KOPT-K1 (cell line): ENCODE results near the gene PHAX.
"Not testable (repeated sequence)": the region's sequence is repeated elsewhere in the genome, so short reads cannot be mapped to it uniquely, and the experiment has no call there.

Source experiments
- H3K27ac ChIP-seq: fragments of 200-600 bp; sonication (generic); 2 replicates; pipeline ENCODE4 v1.5.1; 2016; ENCODE audit warnings: antibody characterized with exemption, mild to moderate bottlenecking, low read depth, low read length; ENCODE audit not compliant: poor library complexity, severe bottlenecking
- H3K36me3 ChIP-seq: fragments of 200-600 bp; sonication (generic); 2 replicates; pipeline ENCODE4 v1.5.1; 2017; ENCODE audit warnings: antibody characterized with exemption, mild to moderate bottlenecking, low read length, moderate library complexity; ENCODE audit not compliant: insufficient read depth
- H3K9me3 ChIP-seq: fragments of 200-600 bp; sonication (generic); 2 replicates; pipeline ENCODE4 v1.5.1; 2017; ENCODE audit warnings: antibody characterized with exemption, low read length, mild to moderate bottlenecking; ENCODE audit not compliant: insufficient read depth, poor library complexity, severe bottlenecking

PHAX gene

DNA sequence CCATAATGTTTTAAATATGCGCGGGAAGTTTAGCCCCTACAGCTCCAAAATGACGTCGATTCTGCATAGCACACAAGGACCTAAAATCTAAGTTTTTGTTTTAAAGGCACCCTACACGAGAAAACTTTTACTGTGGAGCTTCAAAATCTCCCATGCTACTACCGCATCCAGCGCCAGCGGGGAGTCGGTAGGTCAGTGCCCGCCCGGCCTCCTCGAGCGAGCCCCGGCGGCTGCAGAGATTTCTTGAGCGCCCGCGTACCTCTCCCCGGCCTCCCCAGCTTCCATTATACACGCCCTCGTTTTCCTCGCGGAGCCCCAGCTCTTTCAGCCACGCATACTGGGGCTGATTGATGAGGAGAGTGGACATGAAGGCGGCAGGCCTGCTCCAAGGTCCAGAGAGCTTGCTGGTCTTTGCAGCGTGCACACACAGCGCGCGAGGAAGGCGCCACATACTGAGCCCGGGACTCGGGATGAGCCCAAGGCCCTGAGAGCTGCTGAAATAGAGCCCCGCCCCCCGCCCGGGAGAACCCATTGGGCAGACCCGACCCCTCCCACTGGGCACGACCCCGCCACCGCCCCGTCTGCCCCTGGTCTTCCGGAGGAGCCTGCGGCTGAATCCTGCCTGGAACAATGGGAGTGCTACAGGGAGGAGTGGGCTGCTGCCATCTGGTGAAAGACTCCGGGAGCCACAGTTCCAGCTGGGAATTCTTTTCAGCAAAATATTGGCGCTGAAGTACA is 5.8 kb upstream of the PHAX start, which contains the start of gene ALDH7A1:
TSS of gene ALDH7A1 (minus strand) at position 472 of the 738 bp plus-strand sequence. CDS start at position 451, 21 bp downstream.
- H3K27ac ChIP-seq = no peak within 1 kb of the TSS
- no peaks in the 10 kb centered on the region for H3K36me3 ChIP-seq
- peaks cover 3% of the 10 kb centered on the region for H3K9me3 ChIP-seq

DNA sequence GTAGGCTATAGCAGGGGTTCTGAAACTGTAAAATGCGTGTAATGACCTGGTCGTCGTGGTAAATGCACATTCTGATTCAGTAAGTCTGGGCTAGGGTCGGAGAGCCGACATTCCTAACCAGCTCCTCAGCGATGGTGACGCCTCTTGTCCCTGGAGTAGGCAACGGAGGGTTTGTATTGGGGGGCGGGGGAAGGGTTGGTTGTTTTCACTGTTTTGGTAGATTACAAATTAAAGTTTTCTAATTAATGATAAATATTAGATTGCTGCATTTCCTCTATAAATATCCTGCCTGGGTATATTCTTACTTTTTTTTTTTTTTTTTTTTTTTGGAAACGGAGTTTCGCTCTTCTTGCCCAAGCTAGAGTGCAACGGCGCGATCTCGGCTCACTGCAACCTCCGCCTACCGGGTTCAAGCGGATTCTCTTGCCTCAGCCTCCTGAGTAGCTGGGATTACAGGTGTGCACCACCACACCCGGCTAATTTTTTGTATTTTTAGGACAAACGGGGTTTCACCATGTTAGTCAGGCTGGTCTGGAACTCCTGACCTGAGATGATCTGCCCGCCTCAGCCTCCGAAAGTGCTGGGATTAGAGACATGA is 5.2 kb upstream of the PHAX start:
- Histone ChIP-seq H3K9me3 (peaks cover 9% of the 10 kb centered on the region), H3K36me3 (no peaks in the 10 kb centered on the region), H3K27ac (no peak overlapping the region)

DNA sequence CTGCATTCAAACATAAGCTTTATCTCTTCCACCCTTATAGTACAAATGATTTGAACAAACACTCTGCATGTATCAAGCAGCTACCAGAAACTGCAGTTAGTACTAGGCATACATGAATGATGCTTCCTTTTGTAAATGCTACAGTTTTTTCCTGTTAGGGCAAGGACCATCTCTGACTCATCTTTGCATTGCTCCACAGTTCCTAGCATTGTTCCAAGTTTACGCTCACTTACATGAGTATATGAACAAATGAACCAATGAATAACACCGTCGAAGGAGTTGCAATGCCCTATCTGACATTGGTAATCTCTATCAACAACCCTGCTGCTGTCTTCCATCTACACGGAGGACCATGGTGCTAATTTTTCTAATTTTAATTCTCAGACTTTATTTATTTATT is 3.6 kb upstream of the PHAX start:
- Histone ChIP-seq H3K27ac (no peak overlapping the region), H3K36me3 (no peaks in the 10 kb centered on the region), H3K9me3 (peaks cover 9% of the 10 kb centered on the region)

DNA sequence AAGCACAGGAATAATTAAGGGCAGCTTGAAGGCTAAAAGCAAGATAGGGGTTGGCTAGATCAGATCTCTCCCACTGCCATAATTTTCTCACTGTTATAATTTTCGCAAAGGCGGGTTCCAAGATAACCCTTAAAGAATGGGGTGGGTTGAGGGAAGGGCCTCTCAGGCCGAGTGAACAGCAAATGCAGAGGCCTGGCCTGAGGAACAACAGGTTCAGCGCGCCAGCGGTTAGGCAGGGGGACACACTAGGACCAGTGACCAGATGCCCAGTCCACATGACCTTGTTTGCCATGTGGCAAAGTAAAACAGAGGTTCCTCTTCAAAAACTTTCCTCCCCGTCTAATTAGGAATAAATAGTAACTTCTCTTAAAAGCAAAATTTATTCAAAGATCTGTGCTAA is 1.2 kb upstream of the PHAX start:
- Histone ChIP-seq H3K9me3 (peaks cover 9% of the 10 kb centered on the region), H3K27ac (no peak overlapping the region), H3K36me3 (peaks cover 16% of the 10 kb centered on the region)

DNA sequence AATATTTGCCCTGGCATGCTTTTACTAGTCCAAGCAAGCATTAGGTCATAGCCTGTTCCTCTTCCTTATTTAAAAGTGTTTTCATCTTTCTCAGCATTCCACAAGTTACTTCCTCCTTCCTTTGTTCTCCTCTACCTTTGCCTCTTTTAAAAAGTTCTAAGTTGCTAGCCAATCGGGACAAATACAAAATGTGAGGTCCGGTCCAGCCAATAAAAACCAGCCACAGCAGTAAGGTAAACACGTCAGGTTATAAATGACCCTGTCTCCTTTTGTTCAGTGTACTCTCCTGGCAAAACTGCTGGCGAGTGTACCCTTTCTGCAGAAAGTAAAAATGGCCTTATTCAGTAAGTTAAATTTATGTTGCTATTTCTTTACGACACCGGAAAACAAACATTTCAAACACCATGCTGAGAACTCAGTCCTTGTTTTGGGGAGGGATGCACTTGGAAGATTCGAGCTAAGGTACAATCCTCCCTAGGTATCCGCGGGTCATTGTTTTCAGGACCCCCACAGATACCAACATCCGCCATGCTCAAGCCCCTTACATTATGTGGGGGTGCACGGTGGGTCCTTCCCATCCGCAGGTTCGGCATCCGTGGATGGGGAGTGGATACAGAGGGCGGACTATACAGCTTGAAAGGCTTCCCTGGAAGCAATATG is 646 bp upstream of the PHAX start:
- H3K9me3 ChIP-seq, H3K27ac ChIP-seq: not testable (repeated sequence)
- H3K36me3 ChIP-seq = peaks cover 20% of the 10 kb centered on the region

DNA sequence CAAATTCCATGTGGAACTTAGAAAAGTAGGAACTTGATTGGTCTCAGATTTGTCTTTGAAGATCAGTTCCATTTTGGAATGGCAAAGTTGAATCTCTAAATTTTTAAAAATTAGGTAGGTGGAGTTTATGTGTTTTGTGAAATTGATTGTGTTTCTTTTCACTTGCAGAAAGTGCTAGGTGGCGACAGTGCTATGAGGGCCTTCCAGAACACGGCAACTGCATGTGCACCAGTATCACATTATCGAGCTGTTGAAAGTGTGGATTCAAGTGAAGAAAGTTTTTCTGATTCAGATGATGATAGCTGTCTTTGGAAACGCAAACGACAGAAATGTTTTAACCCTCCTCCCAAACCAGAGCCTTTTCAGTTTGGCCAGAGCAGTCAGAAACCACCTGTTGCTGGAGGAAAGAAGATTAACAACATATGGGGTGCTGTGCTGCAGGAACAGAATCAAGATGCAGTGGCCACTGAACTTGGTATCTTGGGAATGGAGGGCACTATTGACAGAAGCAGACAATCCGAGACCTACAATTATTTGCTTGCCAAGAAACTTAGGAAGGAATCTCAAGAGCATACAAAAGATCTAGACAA is 2.8 kb downstream of the PHAX start:
- peaks cover 54% of the 10 kb centered on the region for H3K36me3 ChIP-seq
- H3K9me3 ChIP-seq = peaks cover 9% of the 10 kb centered on the region
- H3K27ac ChIP-seq = no peak overlapping the region

DNA sequence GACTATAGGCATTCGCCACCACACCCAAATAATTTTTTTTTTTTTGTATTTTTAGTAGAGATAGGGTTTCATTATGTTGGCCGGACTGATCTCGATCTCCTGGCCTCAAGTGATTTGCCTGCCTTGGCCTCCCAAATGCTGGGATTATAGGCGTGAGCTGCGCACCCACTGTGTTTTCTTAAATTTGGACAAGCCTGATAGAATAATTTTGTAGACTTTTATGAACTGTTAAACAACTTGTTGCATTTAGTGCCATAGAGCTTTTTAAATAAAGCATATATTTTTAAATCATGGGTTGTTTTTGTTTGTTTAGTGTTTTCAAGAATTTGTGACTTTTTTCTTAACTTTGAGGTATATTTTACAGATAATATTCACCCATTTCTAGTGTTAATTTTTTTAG is 4.8 kb downstream of the PHAX start:
- peaks cover 75% of the 10 kb centered on the region for H3K36me3 ChIP-seq
- no peaks in the 10 kb centered on the region for H3K9me3 ChIP-seq
- no peak overlapping the region for H3K27ac ChIP-seq

DNA sequence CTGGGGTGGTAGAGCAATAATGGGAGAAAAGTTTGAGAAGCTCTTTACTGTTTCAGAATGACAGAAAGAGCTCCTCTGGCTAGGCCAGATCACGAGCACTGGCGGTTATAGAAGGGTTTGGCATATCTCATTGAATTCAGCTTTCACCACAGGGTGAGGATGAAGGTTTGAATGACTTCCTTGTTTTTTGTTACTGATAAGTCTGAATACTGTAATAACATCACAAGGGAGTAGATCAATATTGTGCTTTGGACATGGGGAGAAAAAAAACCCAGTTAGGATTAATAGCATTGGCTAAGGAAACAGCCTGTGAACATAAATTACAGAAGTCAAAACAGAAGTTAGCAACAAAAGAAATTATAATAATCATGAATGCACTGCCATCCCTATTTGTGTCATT is 9.4 kb downstream of the PHAX start:
- Histone ChIP-seq H3K36me3 (peaks cover 96% of the 10 kb centered on the region), H3K9me3 (no peaks in the 10 kb centered on the region), H3K27ac (no peak overlapping the region)

DNA sequence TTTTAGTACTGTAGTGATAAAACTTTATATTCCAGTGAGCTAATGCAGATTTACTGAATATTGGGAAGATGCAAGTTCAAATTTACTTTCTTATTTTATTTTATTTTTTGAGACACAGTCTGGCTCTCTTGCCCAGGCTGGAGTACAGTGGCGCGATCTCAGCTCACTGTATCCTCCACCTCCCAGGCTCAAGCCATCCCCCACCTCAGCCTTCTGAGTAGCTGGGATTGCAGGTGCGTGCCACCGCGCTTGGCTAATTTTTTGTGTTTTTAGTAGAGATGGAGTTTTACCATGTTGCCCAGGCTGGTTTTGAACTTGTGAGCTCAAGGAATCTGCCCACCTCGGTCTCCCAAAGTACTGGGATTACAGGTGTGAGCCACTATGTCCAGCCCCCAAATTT is 9.9 kb downstream of the PHAX start:
- Histone ChIP-seq H3K36me3 (peaks cover 91% of the 10 kb centered on the region), H3K27ac (no peak overlapping the region), H3K9me3 (no peaks in the 10 kb centered on the region)

DNA sequence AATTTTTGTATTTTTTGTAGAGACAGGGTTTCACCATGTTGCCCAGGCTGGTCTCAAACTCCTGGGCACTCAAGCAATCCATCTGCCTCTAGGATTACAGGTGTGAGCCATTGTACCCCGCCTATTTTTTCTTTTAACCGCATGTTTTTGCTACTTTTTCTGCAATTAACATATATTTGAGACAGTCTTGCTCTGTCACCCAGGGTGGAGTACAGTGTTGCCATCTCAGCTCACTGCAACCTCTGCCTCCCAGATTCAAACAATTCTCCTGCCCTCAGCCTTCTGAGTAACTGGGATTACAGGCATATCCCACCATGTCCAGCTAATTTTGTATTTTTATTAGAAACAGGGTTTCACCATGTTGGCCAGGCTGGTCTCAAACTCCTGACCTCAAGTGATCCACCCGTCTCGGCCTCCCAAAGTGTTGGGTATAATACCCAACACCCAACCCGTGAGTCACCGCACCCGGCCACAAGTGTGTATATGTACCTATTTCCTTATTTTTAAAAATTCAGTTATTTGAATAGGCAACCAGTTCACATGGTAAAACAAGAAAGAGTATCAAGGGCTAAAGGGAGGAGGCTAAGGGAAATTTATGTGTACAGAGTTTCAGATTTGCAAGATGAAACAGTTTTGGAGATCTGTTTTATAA is 13.3 kb downstream of the PHAX start:
- H3K36me3 ChIP-seq = peaks cover 89% of the 10 kb centered on the region
- no peaks in the 10 kb centered on the region for H3K9me3 ChIP-seq
- no peak overlapping the region for H3K27ac ChIP-seq

DNA sequence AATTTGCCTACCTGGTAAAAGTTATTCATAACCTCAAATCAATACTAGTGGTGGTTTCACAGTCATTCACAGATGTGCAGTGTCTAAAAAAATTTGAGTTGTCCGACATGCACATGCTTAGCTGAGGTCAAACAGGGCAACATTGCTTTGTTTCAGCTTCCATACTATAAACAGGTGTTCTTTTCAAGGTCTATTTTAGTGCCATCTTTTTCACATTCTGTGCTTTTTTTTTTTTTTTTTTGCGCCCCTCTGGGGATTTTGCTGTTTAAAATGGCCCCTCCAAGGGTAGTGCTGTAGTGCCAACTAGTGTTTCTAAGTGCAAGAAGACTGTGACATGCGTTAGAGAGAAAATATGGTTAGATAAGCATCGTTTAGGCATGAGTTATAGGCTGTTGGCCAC is 14.5 kb downstream of the PHAX start:
- peaks cover 89% of the 10 kb centered on the region for H3K36me3 ChIP-seq
- no peaks in the 10 kb centered on the region for H3K9me3 ChIP-seq
- H3K27ac ChIP-seq = no peak overlapping the region

DNA sequence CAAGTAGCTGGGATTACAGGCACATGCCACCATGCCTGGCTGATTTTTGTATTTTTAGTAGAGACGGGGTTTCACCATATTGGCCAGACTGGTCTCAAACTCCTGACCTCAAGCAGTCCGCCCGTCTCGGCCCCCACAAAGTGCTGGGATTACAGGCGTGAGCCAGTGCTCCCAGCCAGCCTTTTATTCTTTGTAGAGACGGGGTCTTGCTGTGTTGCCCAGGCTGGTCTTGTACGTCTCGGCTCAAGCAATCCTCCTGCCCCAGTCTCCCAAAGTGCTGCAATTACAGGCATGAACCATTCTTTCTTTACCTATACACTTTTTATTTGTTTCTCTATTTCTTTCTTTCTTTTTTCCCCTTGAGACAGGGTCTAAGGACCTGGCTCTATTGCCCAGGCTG is 16.9 kb downstream of the PHAX start:
- not testable (repeated sequence) for H3K27ac ChIP-seq, H3K9me3 ChIP-seq
- H3K36me3 ChIP-seq = peaks cover 82% of the 10 kb centered on the region

DNA sequence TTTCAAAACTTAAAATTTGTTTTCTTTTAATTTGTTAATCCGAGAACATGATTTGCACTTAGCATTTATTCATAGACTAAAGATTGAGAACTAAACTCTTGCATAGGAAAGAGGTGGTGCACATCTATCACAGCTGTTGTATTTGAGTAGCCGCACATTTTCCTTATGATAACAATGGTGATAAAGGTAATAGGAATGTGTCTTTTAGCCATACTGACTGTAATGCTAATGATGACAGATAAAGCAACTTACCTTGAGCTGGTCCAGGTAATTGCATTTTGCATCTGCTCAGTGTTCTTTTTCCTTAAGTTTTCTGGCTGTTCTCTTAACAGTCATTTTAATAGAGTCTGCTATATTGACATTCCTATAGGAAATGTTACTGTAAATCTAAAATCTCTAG is 19.0 kb downstream of the PHAX start:
- Histone ChIP-seq H3K9me3 (no peaks in the 10 kb centered on the region), H3K27ac (no peak overlapping the region), H3K36me3 (peaks cover 82% of the 10 kb centered on the region)

DNA sequence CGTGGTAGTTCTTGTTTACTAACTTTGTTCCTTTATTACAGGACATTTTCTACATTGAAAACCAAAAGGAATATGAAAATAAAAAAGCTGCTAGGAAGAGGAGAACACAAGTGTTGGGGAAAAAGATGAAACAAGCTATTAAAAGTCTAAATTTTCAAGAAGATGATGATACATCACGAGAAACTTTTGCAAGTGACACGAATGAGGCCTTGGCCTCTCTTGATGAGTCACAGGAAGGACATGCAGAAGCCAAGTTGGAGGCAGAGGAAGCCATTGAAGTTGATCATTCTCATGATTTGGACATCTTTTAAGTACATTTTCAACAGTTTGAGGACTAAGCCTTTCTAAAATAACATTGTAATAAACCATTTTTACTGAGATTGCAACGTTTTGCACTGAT is 23.8 kb downstream of the PHAX start:
- H3K9me3 ChIP-seq = no peaks in the 10 kb centered on the region
- peaks cover 60% of the 10 kb centered on the region for H3K36me3 ChIP-seq
- H3K27ac ChIP-seq = no peak overlapping the region

DNA sequence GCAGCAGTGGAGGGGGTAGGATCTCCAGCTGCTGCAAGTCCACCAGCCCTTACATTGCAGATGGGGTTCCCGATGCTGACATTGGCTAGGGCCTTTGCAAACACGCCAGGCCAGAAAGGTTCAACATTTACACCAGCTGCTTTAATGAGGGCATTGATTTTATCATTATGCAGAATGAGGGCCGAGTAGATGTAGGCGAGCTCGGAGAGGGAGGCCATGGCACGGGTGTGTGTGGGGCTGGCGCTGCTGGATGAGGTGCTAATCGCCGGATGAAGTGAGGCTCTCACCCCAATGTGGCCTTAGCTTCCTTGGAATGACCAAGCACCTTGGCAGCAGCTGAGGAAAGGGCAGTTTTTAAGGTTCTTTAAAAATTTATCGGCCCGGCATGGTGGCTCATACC is 27.4 kb downstream of the PHAX start:
- Histone ChIP-seq H3K27ac (no peak overlapping the region), H3K36me3 (peaks cover 32% of the 10 kb centered on the region), H3K9me3 (no peaks in the 10 kb centered on the region)
